HG03439 (cell line): ENCODE results near the gene CCDC6.
"Not testable (repeated sequence)": the region's sequence is repeated elsewhere in the genome, so short reads cannot be mapped to it uniquely, and the experiment has no call there.

Experiments
- ATAC-seq: cut with Tn5 transposase; IDR thresholded peaks from one replicate; pipeline ENCODE4 v1.9.1; 2021; ENCODE audit warnings: mild to moderate bottlenecking, moderate library complexity; ENCODE audit not compliant: unreplicated experiment

CCDC6 gene

DNA sequence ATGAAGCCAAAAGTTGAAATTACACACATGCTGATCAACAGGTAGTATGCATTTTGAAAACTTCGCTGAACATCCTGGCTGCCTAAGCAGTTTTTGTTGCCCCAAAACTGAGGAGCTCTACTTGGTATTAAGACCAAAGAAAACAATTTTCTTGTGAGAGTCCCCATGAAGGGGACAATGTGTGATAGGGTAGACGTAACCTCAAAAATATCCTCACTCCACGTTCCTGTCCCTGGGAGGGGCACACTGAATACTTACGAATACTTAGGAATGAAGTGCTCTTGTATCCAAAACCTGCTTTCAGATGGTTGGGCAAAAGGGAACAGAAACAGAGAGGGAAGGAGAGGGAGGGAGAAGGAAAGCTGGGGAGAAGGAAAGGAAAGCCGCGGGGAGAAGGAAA is 24.7 kb downstream of the CCDC6 start:
- ATAC-seq: no peak

DNA sequence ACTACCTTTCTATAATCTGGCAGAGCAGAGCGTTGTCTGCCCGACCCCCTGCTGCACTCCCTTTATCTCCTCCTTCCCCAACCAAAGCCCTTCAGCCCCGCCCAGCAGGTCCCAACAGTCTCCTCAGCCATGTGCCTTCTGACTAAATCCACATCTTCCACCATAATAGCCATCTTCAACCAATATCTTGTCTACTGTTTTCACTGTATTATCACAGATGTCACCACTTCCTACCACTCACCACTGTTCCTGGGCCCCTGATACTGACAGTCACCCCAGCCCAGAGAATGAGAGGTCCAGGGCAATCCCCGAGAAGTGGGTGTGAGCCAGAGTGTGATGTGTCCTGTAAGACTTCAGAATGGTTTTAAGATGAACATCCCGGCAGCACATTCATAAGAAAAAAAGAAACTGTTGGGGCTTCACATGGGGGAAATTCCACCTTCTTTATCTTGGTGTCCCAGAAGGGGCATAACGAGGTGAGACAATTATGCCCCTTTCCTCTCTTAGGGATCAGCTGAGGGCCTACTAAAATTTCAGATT is 25.3 kb downstream of the CCDC6 start:
- peak; percentile 68 for ATAC-seq

DNA sequence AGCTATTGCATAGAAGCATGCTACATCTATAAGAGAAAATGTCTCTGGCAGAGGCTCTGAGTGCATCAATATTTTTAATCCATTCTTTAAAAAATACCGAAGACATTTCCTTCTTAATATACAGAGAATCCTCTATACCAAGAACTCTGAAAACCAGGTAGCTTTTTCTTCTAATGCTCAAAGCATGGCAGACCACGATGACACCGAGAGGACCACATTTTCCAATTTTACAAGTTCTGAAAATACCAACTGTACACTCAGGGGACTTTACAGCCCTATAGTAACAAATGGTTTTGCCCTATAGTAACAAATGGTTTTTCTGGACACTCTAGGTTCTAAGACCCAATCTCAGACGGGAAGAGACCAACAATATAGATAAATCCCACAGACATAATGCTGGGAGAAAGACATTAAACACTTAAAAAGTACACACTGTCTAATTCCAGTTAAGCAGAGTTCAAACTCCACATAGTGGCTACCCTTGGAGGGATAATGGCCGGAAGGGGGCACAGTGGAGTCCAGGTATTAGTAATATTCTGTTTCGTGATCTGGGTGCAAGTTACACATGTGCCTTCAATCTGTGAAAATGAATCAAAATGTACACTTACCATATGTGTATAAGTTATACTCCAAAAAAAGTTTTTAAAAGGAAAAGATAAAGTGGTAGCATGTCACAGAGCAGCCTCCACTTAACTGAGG is 26.2 kb downstream of the CCDC6 start:
- ATAC-seq: no peak

GRCh38 chr10:59879363-59879913 is 26.9 kb downstream of the CCDC6 start:
- no peak for ATAC-seq

DNA sequence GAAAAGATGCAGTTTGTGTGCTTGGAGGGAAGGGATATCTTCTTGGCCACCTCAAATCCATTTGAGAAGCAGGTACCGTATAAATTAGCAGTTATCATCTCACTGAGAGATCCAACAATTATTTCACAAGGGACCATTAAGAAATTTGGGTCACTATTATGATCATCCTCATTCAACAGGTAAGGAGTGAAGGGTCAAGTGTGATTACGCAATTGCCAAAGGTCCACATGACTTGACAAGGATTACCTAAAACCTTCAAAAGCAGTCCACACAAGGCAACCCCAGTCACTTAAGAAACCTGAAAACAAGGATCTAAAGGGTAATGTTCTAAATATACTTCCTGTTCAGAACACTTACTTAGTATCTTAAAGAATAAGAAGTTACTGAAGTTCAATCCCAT is 27.4 kb downstream of the CCDC6 start:
- no peak for ATAC-seq

- no peak for ATAC-seq
These were observed 28.1 kb downstream of the CCDC6 start for GRCh38 chr10:59878289-59878688.

GRCh38 chr10:59877191-59877671 is 29.1 kb downstream of the CCDC6 start:
- no peak for ATAC-seq

- no peak for ATAC-seq
These were observed 29.7 kb downstream of the CCDC6 start for GRCh38 chr10:59876695-59877094.

DNA sequence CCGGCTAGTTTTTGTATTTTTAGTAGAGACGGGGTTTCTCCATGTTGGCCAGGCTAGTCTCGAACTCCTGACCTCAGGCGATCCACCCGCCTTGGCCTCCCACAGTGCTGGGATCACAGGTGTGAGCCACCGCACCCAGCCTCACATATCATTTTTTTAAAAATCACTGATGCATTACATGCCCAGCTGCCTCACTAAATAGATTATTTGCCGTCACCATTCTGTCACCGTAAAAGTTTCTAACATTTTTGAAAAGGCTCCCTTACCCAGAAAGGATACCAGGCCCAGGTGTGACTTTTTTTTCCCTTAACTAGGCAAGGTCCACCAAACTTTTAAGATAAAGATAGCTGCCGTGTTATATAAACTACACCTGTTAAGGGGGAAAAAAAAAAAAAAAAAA is 30.1 kb downstream of the CCDC6 start:
- ATAC-seq: not testable (repeated sequence)

DNA sequence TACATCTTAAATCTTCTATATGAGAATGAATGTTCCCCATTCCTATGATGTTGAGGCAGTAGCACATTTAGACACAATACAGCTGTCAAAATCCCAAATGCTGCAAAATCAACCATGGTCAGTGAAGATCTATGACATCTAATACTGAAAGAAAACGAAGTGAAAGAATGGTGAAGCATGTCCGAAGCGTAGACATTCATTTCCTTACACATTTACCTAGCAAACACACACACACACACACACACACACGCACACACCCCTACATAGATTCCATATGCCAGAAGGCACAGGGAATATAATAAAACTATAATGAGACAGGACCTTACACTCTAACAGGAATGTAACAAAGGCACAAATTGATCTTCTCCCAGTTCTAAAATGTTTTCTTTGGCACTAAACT is 32.5 kb downstream of the CCDC6 start:
- no peak for ATAC-seq

GRCh38 chr10:59872892-59873463 is 33.4 kb downstream of the CCDC6 start:
- ATAC-seq: no peak

DNA sequence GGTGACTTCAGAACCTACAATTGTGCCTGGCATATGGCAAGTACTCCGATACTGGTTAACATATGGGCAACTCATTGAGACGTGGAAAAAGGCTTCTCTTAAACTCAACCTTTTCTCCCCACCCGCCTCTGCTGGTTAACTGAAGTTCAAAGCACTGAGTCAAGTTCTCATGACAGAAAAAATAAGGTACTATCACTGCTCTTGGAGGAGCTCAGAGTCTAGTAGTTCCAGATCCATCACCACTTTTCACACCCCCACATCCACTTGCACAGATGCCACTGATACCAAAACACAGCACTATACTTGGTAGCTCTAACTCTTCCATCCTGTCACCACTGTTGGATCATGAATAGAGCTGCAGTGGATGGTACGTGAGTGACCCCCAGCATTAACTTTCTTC is 36.2 kb downstream of the CCDC6 start:
- no peak for ATAC-seq

GRCh38 chr10:59869594-59869940 is 36.8 kb downstream of the CCDC6 start:
- no peak for ATAC-seq

DNA sequence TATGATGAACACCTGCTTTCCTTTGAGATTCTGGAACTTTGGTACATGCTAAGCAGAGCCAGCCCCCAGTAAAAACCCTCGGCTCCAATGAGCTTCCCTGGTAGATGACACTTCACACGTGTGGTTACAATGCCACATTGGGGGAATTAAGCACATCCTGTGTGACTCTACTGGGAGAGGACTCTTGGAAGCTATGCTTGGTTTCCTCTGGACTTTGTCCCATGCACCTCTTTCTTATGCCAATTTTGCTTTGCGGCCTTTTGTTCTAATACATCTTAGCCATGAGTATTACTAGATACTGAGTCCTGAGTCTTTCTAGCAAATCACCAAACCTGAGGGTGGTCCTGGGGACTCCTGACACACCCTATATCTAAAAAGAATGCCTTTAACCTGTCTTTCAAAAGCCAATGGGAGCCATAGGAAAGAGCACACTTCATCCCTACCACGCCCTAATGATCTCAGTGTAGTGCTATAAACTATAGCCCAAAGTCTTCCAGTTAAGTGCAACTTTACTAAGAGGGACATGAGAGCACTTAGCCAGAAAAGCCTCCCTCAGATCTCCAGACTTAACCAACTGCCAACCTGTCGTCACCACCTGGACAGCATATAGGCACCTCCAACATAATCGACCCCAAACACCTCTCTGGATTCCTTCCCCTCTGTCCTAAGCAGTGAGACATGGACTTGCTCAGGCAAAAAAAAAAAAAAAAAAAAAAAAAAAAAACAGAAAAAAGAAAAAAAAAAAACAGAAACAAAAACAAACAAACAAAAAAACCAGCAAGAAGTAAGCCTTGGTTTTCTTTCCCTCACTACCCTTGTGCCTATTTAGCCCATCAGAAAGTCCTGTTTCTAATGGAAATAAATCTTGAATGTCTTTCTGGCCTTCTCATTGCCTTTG is 37.4 kb downstream of the CCDC6 start:
- no peak for ATAC-seq

DNA sequence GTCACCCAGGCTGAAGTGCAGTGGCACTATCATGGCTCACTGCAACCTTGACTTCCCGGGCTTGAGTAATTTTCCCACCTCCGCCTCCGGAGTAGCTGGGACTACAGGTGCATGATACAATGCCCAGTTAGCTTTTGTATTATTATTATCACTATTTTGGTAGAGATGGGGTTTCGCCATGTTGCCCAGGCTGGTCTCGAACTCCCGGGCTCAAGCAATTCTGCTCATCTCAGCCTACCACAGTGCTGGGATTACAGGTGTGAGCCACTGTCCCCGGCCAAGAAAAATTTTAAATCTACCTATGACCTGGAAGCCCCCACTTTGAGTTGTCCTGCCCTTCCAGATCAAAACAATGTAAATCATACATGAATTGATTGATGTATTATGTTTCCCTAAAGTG is 38.8 kb downstream of the CCDC6 start:
- no peak for ATAC-seq

DNA sequence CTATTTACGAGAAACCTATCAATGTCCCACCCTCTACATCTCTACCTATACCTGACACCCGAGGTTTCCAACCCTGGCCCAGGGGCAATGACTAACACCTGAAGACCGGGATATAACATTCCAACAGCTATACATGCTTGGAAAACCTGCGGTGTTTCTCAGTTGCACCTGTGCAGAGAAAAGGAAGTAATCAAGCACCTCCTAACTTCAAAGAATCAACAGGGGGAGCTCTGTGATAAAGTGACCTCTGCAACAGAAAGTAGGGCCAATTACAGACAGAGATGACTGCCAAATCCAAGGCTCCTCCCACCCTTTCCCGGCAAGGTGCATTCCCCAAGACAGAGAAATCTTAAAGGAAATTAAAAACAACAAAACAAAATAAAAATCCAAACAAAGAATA is 41.3 kb downstream of the CCDC6 start:
- no peak for ATAC-seq

GRCh38 chr10:59864141-59864962 is 42.0 kb downstream of the CCDC6 start:
- ATAC-seq: no peak

- ATAC-seq: no peak
These were observed 46.8 kb downstream of the CCDC6 start for GRCh38 chr10:59859570-59859969.

- ATAC-seq: no peak
These were observed 48.4 kb downstream of the CCDC6 start for GRCh38 chr10:59857921-59858320.

GRCh38 chr10:59857049-59857448 is 49.3 kb downstream of the CCDC6 start:
- no peak for ATAC-seq
